AG08396 (cell line): ENCODE measurements around the gene KNDC1.
"Not testable (repeated sequence)": the region's sequence is repeated elsewhere in the genome, so short reads cannot be mapped to it uniquely, and the experiment has no call there.

Source experiments
- DNase-seq: peaks from one replicate; pipeline ENCODE4 v3.0.0; 2012; ENCODE audit warnings: low spot score, mixed read lengths

The KNDC1 gene

DNA sequence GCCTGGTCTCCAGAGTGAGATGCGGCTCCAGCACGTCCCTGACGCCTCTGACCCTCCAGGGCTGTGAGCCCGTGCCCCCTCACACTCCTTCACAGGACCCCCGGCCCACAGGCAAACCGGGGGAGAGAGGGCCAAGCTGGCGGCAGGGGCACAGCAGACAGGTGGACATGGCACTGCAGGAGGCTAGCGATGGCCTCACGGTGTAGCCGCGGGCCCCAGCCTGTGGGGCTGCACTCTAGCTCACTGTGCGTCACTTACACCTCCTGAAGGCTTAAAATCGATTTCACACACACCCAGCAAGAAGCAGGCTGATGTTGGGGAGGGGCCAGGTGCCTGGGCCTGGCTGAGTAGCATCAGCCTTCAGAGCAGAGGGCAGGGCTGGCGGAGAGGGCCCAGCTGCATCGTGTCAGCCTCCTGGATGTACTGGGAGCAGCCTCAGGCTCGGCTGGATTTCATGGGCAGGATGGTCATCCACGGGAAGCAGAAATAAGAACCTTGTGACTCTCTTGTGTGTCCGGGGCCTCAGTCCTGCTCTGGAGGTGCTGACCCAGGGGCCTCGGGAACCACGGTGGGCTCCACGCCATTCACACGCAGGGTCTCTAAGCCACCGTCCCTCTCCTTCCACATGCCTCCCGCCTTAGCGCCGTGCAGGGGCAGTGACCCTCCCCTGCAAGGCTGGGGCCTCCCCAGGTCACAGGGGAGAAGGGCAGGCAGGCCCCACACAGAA lies 19.4 kb upstream of the KNDC1 start:
- DNase-seq: no peak

DNA sequence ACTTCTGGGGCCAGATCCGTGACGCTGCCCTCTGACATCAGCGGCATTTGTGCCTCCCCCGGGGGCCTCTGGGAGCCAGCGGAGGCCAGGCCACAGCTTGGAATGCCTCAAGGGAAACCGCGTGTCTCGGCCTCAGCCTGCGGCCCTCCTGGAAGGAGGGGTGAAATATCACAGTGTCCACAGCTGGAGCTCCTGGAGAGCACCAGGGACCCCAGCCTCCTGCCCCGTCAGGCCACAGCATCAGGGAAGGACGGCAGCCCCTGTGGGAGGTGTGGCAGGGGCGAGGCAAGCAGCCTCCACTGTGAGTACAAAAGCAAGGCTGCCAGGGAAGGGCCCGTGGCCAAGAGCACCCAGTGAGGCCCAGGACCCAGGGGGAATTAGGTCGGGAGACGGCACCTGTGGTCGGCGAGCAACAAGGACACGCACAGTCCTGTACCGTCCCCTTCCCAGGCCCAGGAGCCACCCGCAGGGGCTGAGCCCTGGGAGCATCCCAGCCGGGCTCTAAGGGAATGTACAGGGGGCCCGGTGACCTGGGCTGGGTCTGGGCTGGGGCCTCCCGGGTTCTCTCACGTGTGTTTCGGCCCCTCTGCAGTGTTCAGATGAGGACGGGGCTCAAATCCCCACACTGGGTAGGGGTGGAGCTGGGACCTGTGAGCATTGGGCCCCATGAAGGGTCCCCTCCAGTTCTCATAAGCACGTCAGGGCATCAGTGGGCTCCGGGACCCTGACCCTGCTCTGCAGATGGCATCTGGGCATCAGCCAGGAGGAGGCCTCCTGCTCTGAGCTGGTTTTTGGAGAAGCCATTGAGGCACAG lies 18.7 kb upstream of the KNDC1 start:
- DNase-seq: no peak

DNA sequence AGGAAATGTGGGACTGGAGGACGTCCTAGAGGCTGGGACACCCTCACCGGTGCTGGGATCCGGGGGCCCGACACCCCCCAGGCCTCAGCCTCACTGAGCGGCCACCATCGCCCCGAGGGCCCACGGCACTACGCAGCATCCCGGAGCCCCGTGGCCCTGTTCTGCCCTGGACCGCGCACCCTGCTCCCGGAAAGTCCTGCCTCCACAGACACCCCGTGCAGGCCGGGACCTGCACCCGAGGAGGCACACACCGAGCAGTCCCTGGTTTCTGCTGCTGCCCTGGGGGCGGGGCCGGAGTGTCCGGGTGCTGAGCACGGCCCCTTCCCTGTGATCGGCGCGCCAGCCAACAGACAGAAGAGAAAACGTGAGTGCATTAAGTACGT lies 18.1 kb upstream of the KNDC1 start:
- DNase-seq: no peak

DNA sequence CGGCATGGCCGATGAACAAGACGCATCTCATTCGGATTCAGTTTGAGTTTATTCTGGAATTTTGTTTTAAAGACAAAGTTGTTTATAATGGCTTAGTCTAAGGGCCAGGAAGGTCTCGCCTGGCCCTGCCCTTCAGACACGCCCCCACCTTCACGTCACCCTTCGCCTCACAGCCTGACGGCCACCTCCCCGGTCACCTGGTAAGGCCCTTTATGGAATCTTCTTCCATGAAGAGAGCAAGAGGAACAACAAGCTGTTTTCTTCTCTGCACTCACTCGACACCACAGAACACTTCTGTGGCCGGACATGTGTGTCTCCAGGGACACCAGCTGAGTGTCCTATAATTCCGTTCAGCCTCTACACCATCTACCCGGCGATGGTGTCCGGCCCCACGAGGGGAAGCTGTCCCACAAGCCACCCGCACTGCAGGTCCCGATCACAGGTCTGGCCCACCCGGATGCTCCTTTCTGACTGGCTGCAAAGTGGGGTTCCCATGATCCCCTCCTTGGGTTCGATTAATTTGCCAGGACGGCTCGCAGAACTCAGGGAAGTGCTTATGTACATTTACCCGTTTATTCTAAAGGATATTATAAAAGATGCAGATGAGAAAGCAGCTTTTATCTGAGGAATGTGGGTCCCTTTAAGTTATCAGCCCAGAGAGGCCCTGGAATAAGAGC lies 17.4 kb upstream of the KNDC1 start:
- no peak for DNase-seq

DNA sequence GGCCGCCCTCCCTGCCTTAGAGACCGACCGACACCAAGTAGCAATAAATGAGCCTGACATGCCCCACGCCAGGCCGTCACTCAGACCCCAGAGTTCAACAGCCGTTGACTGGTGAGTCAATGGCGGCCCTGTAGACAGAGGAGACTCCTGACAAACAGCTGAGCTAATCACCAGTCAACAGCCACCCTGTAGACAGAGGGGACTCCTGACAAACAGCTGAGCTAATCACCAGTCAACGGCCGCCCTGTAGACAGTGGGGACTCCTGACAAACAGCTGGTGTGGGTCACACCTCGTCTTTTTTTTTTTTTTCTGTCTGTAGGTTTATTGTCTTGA lies 16.9 kb upstream of the KNDC1 start:
- DNase-seq: no peak

DNA sequence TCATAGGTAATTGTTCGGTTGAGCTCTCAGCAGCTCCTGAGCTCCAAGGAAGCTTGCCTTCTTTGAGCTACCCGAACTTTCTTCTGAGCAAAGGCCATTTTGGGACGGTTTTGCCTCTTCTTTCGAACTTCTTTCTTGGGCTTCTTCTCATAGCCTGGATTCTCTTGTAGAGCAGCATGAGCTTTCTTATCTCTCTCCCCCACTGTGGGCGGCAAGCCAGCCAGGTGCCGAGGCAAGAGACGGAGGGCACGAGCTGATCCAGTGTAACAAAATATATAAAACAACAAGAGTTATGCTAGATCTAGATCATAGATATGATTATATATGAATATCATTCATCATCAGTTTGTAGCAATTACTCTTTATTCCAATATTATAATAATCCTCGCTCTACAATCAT lies 16.5 kb upstream of the KNDC1 start:
- no peak for DNase-seq

DNA sequence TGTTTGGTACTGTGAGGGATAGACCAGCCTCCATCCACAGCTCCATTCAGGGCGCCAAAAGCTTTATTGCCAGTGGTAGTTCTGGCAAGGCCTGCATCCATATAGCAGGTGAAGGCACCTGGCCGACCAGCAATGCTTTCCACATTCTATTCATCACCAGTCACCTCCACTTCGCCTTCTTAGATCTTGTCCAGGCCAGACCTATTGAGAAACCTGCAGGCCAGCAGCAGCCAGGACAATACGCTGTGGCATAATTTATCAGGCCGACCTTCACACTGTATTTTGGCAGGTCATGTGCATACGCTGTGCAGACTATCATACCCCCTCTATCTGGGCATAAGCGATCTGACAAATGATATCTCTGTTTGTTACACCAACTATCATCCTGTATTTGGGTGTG lies 15.2 kb upstream of the KNDC1 start:
- no peak for DNase-seq

DNA sequence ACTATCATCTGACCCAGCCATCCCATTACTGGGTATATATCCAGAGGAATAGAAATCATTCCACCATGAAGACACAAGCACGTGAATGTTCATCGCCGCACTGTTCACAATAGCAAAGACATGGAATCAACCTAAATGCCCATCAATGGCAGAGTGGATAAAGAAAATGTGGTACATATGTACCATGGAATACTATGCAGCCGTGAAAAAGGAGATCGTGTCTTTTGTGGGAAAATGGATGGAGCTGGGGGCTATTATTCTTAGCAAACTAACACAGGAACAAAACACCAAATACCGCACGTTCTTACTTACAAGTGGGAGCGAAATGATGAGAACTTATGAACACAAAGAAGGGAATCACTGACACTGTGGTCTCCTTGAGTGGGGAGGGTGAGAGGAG lies 9.8 kb upstream of the KNDC1 start:
- no peak for DNase-seq

DNA sequence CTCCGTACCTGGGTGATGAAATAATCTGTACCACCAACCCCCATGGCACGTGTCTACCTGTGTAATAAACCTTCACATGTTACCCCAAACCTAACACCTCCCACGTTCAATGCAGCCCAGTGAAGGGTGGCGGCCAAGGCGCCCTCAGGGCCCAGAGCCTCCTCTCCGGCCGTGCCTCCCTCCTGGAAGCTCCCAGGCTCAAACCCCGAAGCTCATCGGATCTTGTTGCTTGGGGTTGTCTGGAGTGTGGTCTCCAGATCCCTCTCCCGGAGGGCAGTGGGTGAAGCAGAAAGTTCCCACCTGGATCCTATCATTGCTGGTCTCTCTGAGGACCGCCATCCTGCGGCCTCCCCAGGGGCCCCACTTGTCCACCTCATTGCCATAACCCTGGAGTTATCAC lies 9.4 kb upstream of the KNDC1 start:
- DNase-seq: no peak

DNA sequence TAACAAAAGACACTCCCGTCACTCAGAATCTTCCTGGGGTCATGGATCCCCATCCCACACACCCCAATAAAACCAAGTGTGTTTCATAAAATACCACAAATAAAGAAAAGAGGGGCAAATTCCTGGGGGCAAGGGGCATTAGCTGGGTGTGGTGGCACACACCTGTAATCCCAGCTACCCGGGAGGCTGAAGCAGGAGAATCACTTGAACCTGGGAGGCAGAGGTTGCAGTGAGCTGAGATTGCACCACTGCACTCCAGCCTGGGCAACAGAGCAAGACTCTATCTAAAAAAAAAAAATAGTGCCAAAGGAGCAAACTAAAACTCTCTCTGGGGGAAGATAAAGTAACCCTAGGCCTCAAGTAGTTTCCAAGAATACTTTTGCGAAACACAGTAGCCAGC lies 8.9 kb upstream of the KNDC1 start:
- DNase-seq: not testable (repeated sequence)

DNA sequence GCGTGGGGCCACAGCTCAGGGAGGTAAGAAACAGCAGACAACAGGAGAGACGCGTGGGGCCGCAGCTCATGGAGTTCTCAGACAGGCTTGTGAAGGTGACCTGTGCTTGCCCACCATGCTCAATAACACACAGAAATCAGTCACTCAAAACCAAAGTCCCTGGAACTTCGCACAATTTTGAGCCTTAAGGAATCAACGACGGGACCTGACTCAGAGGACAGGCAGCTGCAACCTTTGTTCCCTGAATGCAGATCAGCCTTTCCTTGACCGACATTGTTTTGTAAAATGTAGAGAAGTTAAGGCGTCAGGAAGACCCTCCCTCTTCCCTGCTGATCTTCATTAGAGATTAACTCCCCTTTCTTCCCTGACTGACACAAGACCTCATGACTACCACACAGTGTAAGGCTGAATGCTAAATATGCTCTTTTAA lies 8.5 kb upstream of the KNDC1 start:
- no peak for DNase-seq

DNA sequence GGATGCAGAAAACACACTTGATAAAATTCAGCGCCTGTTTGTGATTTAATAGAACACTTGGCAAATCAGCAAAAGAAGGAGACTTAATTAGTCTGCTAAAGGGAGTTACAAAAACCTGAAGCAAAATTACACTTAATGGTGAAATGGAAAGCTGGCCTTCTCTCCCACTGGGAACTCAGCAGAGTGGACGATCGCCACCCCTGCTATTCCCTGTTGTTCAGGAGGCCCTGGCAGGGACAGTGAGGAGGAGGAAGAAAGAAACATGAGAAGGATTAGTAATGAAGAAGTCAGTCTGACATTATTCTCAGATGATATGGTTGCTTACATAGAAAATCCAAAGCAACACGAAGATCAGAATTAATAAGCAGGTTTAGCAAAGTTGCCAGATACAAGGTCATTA lies 5.6 kb upstream of the KNDC1 start:
- DNase-seq: no peak

DNA sequence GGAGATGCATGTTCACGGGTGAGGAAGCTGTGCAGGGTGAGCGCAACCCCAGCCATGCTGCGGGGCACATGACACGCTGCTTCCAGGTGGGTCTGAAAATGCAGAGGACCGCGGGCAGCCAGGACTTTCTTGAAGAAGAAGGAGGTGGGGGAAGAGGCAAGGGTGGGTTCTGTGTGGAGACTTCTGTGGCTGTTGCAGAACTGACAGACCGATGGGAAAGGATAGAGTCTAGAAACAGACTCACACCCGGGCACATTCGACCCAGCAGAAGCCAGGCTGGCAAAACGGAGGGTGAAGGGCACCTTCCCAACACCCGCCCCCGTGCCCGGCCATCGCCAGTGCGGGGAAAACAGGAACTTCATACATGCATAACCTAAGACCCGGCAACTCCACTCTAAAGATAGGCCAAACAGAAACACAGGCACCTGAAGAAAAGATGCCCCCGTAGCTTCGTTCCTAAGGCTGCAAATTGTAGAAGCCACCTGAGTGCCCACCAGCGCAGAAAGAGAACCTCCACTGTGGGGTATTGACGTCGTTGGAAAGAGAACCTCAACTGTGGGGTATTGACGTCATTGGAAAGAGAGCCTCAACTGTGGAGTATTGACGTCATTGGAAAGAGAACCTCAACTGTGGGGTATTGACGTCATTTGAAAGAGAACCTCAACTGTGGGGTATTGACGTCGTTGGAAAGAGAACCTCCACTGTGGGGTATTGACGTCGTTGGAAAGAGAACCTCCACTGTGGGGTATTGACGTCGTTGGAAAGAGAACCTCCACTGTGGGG lies 4.8 kb upstream of the KNDC1 start:
- no peak for DNase-seq

DNA sequence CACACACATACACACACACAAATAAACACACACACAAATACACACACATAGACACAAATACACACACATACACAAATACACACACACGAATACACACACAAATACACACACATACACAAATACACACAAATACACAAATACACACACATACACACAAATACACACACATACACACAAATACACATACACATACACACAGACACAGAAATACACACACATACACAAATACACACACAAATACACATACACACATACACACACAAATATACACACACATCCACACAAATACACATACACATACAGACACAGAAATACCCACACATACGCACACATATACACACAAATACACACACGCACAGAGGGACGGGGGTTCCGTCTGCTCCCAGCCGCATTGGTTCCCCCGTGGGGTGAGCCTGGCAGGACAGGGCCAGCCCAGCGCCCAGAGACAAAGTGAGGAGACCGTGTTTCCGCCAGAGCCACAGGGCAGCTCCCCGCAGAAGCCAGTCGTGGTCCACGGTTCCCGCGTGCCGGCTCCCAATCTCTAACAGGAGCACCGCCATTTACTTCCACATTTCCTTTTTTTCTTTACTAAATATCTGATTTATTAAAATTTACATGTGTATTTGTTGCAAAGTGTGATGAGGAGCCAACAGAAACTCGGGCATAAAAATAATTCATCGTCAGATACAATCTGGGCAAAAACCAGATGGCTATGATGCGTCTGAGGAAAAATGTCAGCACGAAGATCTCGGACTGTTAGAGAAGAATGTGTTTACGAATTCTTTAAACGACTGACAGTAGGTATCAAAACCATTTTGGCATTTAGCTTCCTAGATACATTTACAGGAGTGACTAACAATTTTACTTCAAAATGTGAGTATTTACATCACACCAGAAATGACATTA lies 3.1 kb upstream of the KNDC1 start:
- peak; percentile 62 for DNase-seq

DNA sequence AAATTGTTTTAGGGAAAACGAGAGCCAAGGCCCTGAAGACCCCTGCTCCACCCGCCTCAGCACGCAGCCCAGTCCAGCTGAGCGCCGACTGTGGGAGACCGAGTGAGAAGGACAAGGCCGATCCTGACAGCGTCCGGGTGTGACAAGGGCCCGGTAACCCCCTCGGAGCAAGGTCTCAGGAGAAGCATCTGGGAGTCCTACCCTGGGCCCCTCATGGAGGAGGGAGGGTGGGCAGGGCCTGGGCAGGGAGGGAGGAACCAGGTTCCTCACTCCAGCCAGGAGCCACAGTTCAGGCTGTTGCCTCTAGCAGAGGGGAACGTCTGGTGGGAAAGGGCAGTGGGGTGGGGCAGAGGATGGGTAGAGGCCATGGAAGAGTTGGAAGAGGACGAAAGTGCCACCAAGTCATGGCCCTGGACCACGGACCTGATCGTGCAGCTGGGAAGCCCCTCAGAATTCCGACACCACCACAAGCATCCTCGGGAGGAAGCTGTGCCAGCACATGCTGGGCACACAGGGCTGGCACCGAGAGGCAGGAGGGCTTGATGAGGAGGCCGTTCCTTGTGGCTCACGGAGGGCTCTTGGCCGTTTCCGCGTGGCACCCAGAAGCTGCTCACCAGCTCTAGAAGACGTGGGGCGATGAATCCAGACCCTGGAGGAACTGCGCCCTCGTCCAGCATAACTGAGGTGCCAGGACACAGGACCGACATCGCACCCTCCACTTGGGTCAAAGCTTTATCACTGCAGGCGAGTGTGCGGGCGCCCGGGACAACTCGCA lies 2.2 kb upstream of the KNDC1 start:
- DNase-seq: no peak

DNA sequence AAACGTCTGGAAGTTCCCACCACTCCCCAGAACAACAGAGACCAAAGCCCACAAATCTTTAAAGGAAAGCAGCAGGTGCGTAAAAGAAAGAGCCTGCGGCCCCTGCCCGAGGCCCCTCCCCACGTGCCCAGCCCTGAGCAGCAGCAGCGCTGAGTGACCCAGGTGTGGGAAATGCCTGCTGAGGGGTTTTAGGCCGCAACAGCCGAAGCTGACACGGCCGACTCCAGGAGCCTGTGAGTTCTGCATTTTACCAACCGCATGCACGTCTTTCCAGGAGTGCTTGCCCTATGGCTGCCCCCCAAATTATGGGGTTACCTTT lies 1.6 kb upstream of the KNDC1 start:
- no peak for DNase-seq

DNA sequence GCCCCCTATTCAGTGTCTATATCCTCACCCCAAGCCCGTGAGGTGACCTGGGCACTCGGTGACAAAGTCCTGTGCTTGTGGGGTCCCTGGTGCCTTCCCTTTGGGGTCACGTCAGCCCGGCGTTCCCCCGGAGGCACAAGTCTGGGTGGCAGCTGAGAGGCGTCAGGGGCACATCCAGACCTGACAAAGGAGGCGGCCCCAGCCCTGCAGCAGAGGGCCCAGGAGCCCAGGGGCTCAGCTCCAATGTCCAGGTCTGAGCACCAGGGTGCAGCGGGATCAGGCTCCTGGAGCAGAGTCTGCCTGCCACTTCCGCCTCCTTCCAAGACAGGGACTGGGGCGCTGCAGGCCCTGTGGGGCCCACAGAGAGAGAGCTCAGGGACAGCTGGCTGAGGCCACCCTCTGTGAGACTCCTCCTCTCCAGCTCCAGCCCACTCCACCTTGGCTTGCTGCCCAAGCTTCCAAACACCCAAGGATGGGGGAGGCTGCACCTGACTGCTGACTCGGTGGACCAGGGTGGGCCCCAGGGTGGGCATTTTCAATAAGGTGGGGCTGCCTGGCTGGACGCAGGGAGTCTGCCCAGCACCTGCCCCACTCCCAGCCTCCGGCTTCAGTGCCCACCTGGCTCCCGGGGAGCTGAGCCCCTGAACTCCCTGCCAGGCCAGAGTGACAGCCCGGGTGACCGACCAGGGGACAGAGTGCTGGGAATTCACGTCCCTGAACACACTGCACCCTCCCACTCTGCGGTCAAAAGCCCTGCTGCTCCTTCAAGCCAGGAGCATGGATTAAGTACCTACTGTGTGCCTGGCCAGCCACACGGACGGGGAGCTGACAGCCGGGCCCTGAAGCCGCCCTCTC lies 1.0 kb upstream of the KNDC1 start:
- no peak for DNase-seq

DNA sequence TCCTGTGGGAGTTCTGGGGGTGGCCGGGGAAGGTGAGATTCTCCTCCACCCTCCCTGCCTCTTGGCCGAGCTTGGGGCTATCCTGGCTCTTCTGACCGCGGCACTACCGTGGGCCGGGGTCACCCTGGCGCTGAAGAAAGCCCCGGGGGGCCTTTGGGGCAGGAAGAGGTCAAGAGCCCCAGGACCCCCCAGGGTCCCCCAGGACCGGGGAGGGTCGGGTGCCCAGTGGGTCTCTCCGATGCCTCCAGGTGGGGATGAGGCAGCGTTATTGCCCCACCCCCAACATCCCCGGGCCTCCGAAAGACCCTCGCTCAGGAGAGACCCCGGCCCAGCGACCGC lies 439 bp upstream of the KNDC1 start:
- DNase-seq: no peak

DNA sequence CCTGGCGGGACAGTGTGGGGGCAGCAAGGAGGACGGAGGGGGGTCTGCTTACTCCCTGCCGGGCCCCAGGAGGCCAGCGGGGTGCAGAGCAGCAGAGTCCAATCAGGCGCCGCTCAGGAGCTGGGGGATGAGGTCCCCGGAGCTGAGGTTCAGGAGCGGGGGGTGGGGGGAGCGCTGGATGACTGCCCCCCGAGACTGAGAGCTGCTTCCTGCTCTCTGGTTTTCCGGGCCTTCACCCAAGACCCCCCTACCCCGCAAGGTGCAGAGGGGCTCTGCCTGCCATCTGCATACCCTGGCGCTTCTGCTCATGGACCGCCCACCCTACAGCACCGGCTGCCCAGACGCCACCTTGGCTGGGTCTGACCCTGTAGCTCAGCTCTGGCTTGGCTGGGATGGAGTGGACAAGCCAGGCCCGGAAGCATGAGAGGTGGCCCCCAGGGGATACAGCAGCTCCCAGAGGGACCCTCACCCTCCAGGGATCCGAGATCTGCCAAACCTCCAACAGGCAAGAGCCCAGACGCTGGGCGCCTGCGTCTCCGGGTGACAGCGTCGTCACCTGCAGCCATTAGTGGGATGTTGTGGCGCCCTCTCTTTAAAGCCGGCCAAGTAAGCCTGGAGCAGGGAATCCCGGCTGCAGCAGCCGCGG lies 930 bp downstream of the KNDC1 start:
- no peak for DNase-seq
